GM19035 (cell line): ENCODE measurements around the gene PRAF2.
A peak's percentile ranks its signal among the peaks of the same experiment; 100 is the strongest.

Experiments
- ATAC-seq: cut with Tn5 transposase; IDR thresholded peaks from one replicate; pipeline ENCODE4 v1.9.1; 2021; ENCODE audit not compliant: unreplicated experiment

The PRAF2 gene

GRCh38 chrX:49043220-49043986, 30.4 kb downstream of the PRAF2 start, which contains the start of gene TFE3:
Gene TFE3 (minus strand): TSS chrX:49043357. CDS start chrX:49043226, 131 bp downstream.
- ATAC-seq = peak; percentile 92

GRCh38 chrX:49042581-49043219, 31.1 kb downstream of the PRAF2 start:
- peak; percentile 8 for ATAC-seq

GRCh38 chrX:49041744-49042580, 31.8 kb downstream of the PRAF2 start:
- ATAC-seq = no peak

- ATAC-seq = no peak
These were observed 33.3 kb downstream of the PRAF2 start for GRCh38 chrX:49040376-49040955.

GRCh38 chrX:49039598-49040375, 34.0 kb downstream of the PRAF2 start:
- ATAC-seq = no peak

GRCh38 chrX:49037883-49038475, 35.8 kb downstream of the PRAF2 start:
- ATAC-seq = no peak

GRCh38 chrX:49030283-49030682, 43.5 kb downstream of the PRAF2 start:
- ATAC-seq = no peak

GRCh38 chrX:49029876-49030275, 43.9 kb downstream of the PRAF2 start:
- no peak for ATAC-seq
